Uterus (tissue), 2 donors: ENCODE data around the gene SAV1.

Experiments
- CTCF ChIP-seq, 4 experiments: fragments of 200-600 bp in 2 of 4; fragments of 450-650 bp in 2 of 4; sonication (generic) in 2 of 4; IDR thresholded peaks; one replicate each; pipeline ENCODE4 v1.5.1; 2016 to 2019; ENCODE audit warnings: antibody characterized with exemption in 4 of 4, mild to moderate bottlenecking in 2 of 4, moderate library complexity in 1 of 4
- POLR2A ChIP-seq, 2 donors: fragments of 450-650 bp; IDR thresholded peaks; one replicate each; pipeline ENCODE4 v1.6.1; 2016; ENCODE audit warnings: antibody characterized with exemption in 2 of 2, mild to moderate bottlenecking in 1 of 2, moderate library complexity in 1 of 2

GRCh38 chr14:50658203-50658602 lies 9.9 kb downstream of the SAV1 start:
- TF ChIP-seq CTCF (IDR thresholded peaks at IDR 0.05) (no peak), POLR2A (IDR thresholded peaks at IDR 0.05) (no peak)
